HG03175 (cell line): Measurements from ENCODE around the gene IPP.
"Not testable (repeated sequence)": the region's sequence is repeated elsewhere in the genome, so short reads cannot be mapped to it uniquely, and the experiment has no call there.

Source experiments
- ATAC-seq: cut with Tn5 transposase; IDR thresholded peaks from one replicate; pipeline ENCODE4 v1.9.1; 2021; ENCODE audit warnings: mild to moderate bottlenecking, moderate library complexity; ENCODE audit not compliant: unreplicated experiment

The IPP gene

DNA sequence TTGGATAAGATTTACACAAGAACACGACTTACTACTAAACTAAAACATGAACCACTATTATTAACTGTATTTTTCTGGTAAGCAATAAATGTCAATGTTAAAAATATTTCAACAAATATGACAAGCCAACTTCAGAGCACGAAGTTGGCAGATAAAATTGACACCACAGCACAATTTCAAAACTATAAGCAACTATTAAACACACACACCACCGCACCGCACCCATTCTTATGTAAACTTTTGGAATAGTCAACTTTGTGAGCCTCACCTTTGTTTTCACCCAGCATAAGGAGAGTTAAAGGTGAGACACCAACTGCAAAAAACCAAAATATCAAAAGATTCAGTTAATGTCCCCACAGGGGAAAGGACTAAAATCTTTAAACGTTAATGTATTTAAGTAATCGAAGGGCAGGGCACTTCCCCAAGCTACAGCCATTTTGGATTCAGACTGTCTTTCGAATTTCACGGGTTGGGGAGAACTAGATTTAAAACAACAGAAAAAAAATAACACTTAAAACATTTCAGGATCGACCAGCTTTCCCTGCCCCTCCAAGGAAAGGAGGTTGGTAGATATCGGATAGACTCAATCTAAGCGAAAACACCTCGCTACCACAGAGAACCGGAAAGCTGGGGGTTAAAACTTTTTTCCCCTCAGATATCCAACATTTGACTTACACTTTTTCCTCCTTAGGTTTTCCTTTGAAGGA is 65.0 kb downstream of the IPP start:
- ATAC-seq = no peak

DNA sequence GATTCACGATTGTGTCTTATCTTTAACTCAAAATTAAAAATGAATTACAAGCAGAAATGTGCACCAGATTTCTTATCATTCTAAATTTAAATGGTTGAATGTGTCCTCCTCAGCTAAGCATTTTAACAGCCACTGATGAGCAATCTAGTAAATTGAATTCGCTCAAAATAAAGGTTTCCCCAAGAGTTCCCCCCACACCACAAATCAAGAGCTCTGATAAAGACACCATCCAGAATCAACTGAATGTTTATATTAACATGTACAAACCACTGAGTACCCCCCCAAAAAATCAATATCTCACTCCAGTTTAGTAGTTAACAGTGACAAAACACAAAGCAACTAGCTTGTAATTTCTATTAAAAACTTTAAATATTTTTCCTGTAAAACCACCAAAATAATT is 66.1 kb downstream of the IPP start:
- no peak for ATAC-seq

DNA sequence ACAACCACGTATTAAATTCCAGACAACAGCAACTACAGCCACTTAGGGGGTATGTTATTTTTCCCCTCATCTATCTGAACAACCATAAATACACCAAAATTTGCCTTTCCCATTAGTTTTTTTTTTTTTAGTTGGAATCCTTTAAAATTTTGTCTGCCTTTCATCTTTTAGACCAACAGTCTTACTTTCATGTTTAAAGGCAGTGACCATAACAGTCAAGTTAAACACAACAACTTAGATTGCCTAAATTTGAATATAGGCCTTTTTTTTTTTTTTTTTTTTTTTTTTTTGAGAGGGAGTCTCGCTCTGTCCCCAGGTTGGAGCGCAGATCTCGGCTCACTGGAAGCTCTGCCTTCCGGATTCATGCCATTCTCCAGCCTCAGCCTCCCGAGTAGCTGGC is 67.5 kb downstream of the IPP start:
- no peak for ATAC-seq

DNA sequence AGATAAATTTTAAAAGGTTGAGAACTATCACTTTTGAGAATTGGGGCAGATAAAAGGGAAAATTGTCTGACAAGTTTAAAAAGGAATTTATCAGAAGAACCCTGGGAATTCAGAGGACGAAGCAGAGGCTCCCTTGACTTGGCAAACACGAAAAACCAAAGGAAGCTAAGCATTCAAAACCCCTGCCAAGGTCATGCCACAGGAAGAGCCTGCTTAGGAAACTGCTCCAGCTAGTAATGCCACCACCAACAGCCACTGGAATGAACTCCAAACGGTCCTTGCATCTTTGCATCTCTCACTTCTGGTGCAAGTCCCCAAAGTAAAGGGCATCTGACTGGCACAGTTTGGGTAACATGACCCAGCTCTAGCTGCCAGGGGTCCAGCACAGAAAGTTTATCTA is 71.3 kb downstream of the IPP start:
- no peak for ATAC-seq

DNA sequence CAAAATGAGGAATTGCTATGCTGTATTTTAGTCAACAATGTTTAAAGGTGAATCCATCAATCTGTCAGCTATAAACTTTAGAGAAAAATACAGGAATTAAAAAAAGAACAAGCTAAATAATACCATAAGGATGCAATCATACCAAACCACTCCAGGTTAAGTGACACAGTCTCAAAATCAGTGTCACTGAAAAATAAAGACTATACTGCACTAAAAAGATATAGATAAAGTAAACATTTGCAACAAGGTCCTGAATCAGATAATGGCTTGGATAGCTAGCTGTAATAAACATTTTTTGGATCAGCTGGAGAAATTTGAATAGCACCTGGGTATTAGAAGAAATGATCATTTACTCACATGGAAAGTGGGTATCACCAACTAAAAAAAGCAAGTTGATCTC is 72.0 kb downstream of the IPP start:
- ATAC-seq = no peak

DNA sequence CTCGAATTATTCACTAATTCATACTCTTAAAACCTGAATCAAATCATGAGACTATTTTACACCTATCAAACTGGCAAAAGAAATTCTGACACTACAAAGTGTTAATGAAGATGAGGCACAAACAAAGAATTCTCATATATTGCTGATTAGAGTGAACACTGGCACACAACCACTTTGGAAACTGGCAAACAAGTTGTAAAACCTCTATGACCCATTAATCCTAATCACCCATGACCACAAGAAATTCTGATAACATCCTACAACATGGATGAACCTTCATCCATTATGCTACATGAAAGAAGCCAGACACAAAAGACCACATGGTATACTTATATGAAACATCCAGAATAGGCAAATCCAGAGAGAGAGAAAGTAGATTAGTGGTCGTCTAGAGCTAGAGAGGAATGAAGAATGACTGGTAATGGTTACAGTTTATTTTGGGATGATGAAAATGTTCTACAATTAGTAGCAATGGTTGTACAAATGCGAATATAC is 72.7 kb downstream of the IPP start:
- no peak for ATAC-seq

DNA sequence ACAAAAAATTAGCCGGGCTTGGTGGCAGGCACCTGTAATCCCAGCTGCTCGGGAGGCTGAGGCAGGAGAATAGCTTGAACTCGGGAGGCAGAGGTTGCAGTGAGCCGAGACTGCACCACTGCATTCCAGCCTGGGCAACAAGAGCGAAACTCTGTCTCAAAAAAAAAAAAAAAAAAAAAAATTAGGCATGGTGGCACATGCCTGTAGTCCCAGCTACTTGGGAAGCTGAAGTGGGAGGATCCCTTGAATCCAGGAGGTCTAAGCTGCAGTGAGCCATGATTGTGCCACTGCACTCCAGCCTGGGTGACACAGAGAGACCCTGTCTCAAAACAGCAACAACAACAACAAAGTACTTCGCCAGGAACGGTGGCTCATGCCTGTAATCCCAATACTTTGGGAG is 73.9 kb downstream of the IPP start:
- ATAC-seq = not testable (repeated sequence)

DNA sequence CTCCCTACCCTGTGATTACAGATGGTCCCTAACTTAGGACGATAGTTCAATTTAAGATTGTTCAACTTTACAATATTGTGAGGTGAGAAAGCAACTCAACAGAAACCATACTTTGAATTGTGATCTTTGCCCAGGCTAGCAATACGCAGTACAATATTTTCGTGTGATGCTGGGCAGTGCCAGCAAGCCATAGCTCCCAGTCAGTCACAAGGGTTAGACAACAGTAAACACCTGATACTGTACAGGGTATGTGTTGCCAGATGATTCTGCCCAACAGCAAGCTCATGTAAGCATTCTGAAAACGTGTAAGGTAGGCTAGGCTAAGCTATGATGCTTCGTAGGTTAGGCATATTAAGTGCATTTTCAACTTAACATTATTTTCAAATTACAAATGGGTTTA is 76.0 kb downstream of the IPP start:
- no peak for ATAC-seq

DNA sequence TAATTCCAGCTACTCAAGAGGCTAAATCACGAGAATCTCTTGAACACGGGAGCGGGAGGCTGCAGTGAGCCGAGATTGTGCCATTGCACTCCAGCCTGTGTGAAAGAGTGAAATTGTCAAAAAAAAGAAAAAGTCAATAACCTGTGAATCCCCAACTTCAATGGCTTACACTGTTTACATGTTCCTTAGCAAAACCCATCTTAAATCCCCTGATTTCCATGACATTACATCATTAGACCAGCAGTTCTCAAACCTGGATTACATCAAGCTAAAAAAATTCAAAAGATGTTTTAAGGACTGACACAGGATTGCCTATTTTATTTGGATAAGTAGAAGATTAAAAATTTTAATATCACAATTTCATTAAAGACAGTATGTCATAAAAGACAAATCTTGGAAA is 76.5 kb downstream of the IPP start:
- ATAC-seq = no peak

DNA sequence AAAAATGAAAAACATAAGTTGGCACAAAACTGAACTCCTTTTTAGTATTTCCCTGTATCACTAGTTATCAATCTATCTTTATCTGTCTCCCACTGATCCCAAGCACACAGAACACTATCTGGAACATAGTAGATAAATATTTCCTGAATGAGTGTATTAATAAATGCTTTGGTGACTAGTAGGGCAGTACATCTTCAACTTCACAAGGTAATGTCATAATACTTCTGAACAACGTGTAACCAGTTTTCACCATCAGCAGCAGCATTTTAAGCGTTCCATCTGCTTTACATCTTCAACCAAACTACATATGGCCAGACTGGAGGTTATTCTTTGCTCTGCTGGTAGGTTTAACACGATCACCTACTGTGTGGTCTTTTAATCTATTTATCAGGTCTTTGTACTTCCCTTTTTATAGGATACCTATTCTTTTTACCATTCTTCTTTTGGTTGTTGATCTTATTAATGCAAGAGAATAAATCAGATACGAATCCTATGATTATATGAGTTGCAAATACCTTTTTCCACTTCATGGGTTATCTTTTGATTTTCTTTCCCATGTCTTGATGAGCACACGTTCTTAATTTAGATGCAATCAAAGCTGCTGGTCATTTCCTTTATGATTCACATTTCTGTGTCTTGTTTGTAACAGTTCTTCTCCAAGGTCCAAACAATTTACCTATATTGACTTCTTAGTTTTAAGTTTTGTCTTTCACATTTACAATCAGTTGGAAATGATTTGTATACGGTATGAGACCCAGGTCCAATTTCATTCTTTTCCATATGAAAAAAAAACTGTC is 80.4 kb downstream of the IPP start:
- no peak for ATAC-seq

DNA sequence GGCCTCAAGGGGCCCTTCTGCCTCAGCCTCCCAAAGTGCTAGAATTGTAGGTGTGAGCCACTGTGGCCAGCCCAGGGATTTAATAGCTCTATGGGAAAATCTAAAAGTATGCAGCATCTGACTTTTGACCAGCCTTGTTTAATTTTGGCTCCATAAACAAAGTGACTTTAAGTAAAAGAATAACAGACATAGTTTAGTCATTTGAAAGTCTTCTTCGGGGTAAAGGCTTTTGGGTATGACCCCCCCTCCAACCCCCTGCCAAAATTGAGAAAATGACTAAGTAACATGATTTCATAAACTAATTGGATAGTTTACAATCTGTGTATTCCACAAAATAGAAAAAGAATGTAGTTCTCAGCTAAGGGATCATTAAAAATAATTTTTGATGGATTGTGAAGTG is 81.1 kb downstream of the IPP start:
- no peak for ATAC-seq

DNA sequence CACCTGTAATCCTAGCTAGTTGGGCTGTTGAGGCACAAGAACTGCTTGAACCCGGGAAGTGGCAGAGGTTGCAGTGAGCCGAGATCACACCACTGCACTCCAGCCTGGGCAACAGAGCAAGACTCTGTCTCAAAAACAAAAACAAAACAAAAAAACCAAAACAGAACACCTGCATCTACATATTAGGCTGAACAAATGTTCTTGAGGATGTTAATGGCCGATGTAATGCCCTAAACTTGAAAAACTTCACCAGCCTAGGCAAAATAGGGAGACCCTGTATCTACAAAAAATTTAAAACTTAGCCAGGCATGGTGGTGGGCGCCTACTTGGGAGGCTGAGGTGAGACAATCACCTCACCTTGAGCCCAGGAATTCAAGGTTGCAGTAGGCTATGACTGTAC is 81.9 kb downstream of the IPP start:
- ATAC-seq = no peak

DNA sequence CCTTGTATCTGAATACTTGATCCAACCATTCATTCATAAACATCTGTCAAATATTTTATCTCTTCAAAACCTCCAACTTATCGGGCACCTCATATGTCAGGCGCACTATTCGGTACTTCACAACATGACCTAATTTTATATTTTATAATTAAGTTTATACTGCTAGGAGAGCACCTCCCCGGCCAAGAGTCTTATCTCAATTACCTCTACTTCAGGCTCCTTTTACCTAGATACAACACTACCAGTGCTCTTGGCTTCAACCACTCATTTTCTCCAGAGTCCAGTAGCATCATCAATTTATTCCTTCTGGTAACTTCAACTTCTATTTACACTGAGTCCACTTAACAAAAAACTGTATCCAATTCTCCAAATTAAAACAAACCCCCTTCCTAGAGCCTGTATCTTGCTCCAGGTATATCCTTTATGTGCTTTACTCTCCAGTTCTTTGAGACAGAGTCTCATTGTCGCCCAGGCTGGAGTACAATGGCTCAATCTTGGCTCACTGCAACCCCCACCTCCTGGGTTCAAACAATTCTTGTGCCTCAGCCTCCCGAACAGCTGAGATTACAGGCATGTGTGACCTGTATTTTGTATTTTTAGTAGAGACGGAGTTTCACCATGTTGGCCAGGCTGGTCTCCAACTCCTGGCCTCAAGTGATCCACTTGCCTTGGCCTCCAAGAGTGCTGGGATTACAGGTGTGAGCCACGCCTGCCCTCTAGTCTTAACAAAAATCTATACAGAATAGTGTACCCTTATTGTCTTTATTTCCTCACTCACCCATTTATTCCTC is 82.9 kb downstream of the IPP start:
- no peak for ATAC-seq

DNA sequence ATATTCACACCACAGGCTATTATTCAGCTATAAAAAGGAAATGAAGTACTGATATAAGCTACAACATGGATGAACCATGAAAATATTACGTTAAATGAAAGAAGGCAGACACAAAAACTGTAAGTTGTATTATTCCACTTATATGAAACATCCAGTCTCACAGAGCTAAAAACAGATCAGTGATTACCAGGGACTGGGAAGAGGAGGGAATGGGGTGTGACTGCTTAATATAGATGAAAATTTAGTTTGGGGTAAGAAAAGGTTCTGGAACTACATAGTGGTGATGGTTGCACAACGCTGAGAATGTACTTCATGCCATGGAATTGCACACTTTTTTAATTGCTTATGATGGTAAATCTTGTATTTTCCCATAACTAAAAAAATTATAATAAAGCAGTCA is 83.6 kb downstream of the IPP start:
- no peak for ATAC-seq

DNA sequence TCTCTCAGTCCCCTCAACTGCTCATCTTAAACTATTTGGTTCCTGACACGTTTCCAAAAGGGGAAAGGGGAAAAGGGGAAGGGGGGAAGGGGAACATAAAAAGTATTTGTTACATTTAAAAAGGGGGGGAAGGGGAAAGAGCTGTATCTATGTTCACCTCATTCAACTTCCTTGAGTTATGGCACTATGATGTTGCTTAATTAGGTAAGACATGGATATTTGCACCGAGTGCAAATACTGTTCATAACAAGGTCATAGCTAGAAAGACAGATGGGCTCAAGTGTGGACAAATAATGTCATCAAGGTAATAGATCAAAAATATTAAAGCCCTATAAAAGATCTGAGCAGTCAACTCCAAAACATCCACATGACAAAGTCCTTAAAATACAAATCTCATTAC is 90.1 kb downstream of the IPP start:
- no peak for ATAC-seq

DNA sequence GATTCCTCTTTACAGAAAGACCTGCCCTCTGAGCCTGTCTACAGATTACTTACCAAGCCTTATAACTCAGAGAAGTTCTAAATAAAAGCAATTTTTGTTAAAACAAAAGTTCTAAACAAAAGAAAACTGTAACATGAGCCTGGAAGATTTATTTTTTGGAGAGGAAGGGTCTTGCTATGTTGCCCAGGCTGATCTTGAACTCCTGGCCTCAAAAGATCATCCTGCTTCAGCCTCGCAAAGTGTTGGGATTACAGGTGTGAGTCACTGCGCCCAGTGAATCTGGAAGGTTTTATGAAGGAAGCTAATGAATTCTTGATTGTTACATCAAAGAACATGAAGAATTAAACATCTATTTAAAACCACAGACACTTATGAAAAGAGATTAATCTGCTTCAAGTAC is 91.2 kb downstream of the IPP start:
- no peak for ATAC-seq

DNA sequence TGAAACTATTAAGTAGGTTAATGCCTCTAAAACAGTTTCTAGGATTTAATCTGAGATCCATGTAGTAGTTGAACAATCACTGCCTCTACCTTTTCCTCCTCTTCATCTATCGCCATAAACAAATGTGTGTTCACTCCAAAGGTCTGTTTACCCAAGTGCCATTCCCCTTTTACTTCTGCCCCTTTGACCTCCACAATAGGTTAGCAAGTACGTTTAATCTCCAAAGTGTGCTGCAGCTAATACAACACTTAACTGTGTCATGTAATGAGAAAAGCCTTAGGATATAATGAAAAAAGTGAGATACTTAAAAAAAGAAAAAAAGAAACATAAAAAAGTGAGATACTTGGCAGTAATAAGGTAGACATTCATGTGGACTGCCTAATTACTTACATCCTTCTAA is 92.3 kb downstream of the IPP start:
- no peak for ATAC-seq

DNA sequence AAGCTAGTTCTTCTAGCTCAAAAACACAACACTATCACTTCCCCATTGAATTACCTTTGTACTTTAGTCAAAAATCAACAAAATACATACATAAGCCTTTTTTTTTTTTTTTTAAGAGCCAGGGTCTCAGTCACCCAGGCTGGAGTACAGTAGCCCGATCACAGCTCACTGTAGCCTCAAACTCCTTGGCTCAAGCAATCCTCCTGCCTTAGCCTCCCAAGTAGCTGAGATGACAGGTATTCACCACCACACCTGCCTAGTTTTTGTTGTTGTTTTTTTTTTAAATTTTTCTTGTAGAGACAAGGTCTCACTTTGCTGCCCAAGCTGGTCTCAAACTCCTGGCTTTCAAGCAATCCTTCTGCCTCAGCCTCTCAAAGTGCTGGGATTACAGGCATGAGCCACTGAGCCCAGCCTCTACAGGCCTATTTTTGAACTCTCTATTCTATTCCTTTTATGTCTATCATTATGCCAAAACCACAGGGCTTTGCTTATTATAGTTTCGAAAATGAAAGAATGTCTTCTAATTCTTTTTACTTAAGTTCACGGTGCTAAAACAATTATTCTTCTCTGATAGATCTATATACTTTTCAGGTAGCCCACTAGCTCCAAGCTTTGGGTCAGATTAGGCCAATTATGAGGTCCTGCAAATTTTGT is 93.8 kb downstream of the IPP start:
- ATAC-seq = no peak

DNA sequence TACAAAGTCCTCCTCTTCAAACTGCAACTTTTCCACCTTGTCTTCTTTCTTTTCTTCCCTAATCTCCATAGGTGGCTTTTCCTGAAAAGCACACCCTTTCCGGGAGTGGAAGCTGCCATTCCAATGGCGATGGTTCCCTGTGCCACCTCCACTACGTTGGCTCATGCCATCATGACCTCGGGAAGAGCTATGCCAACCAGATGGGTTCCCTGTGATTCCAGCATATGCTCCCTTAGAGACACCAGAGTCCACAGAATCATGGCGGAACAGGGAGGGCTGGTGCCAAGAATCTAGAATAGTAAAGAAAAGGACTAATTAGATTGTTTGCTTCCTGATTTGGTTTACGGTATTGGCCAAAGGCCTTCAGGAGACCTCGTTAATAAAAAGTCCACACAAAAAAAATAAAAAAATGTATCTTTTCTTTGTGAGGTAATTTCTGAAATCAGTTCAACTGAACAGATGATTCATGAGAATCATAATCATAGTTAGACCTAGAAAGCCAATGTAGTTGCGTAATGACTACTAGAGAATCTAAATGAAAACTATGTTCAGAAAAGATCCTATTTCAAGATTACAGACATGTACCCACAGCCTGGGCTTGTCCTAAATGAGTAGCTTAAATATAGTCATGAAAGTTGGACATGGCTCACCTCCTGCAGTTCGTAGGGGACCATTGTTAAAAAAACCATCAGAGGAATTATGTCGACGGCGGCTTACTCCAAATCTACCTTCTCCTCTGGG is 95.7 kb downstream of the IPP start:
- ATAC-seq = no peak
